ENCODE data around the gene LIPI. TPM values are rescaled to one million over a fixed set of nuclear protein-coding genes. Genes with fewer than 3 reads are reported as not detected.

LIPI gene
- total and polyA plus RNA-seq, 12 donors: not detected

DNA sequence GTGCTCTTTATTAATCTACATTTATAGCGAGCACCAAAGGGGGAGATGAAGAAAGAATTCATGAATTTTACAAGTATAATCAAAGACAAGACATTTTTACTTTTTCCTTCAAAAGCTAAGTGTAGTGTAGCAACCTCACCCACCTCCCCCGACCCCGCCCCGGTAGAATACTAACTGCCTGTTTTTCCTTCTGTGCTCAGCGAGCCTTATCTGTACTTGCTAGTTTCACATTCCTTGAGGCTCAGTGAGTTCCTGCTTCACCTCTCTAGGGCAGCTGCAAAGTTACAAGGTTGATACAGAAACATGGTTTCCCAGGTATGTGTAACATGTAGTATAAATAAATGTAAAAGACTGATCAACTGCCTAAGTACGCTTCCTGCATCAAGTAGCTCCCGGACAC is 86.5 kb downstream of the LIPI start:
- 84 to 93% methylated on average over 7 of the region's 7 CpGs for WGBS, 2 donors

GRCh38 chr21:14121719-14122118 is 89.0 kb downstream of the LIPI start:
- Histone ChIP-seq H3K9me3 (peaks cover 0 to 9% (median 0%) of the 10 kb centered on the region in 11 donors), H3K27ac (no peak overlapping the region), H3K27me3 (no peaks in the 10 kb centered on the region), H3K4me1 (no peaks in the 10 kb centered on the region), H3K4me3 (no peak overlapping the region), H3K36me3 (no peaks in the 10 kb centered on the region)
- no peak for ATAC-seq
- intact Hi-C loops (cut with DNase I): loop anchor here in 1 of 10 donors (10.0 kb wide), 1 partner anchor 63 kb away; no protein-coding TSS in a partner anchor
- DNase-seq: no peak
- WGBS, 2 donors: 80 to 92% methylated on average over 5 of the region's 5 CpGs
- no peak for TF ChIP-seq CTCF (IDR thresholded peaks at IDR 0.05)

More for the DNA sequence above, 86.5 kb downstream of the LIPI start:
- Histone ChIP-seq H3K4me1 (no peaks in the 10 kb centered on the region), H3K4me3 (no peak overlapping the region), H3K36me3 (no peaks in the 10 kb centered on the region), H3K27me3 (no peaks in the 10 kb centered on the region), H3K9me3 (peaks cover 0 to 9% (median 0%) of the 10 kb centered on the region in 11 donors), H3K27ac (no peak overlapping the region)
- intact Hi-C loops (cut with DNase I): loop anchor here in 1 of 10 donors (10.0 kb wide), 1 partner anchor 61 kb away; no protein-coding TSS in a partner anchor
- no peak for TF ChIP-seq CTCF (IDR thresholded peaks at IDR 0.05)
- DNase-seq (no peak), ATAC-seq (no peak)

DNA sequence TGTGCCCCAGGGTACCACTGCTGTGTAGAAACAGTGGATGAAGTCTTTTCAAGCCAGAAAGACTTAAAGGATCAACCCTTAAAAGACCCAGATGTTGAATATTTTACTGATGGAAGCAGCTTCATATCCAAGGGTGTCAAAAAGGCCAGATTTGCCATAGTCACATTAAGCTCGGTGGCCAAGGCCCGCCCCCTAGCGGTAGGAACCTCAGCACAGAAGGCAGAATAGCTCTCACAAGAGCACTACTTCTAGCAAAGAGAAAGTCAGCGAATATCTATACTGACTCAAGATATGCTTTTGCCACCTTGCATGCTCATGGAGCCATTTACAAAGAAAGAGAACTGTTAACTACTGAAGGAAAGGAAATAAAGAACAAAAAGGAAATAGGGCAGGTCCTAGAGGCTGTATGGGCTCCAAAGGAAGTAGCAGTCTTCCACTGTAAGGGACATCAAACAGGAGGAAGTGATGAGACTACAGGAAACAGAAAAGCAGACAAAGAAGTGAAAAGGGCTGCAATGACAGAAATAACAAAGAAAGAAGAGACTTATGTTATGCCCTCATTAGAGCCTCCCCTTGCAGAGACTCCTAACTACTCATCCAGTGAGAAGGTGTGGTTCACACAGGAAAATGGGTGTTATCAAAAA is 90.5 kb downstream of the LIPI start:
- Histone ChIP-seq H3K9me3 (peaks cover 0 to 9% (median 0%) of the 10 kb centered on the region in 11 donors), H3K4me3 (no peak overlapping the region), H3K36me3 (no peaks in the 10 kb centered on the region), H3K27ac (no peak overlapping the region), H3K4me1 (no peaks in the 10 kb centered on the region), H3K27me3 (no peaks in the 10 kb centered on the region)
- DNase-seq: peak in 1 of 2 donors; percentile 16
- no peak for ATAC-seq
- 33 to 59% methylated on average over 4 of the region's 4 CpGs for WGBS, 2 donors
- TF ChIP-seq CTCF (IDR thresholded peaks at IDR 0.05): peak in 8 of 9 donors; percentile 17 to 59 (median 56)
- intact Hi-C loops (cut with DNase I): loop anchor here in 1 of 10 donors (10.0 kb wide), 1 partner anchor 65 kb away; no protein-coding TSS in a partner anchor

- no peak for TF ChIP-seq CTCF (IDR thresholded peaks at IDR 0.05)
- H3K4me3 ChIP-seq: no peak overlapping the region
These were observed 91.7 kb downstream of the LIPI start for GRCh38 chr21:14119038-14119437.

More at GRCh38 chr21:14119038-14119437, 91.7 kb downstream of the LIPI start:
- no peak for ATAC-seq
- Histone ChIP-seq H3K27ac (no peak overlapping the region), H3K27me3 (no peaks in the 10 kb centered on the region), H3K4me1 (no peaks in the 10 kb centered on the region), H3K36me3 (no peaks in the 10 kb centered on the region), H3K9me3 (peaks cover 0 to 8% (median 0%) of the 10 kb centered on the region in 11 donors)
- DNase-seq: no peak
- WGBS, 2 donors: 85 to 90% methylated on average over 3 of the region's 3 CpGs
- intact Hi-C loops (cut with DNase I): no loop called here
